HL-60/S4 treated with retinoic acid at 250 ng/mL for 4 days and 3 days (cell line): ENCODE results near the gene AGXT.

Experiments used
- in situ Hi-C: fragments of 300-500 bp; cut with MboI; formaldehyde crosslinking; loops from 2 replicates; pipeline ENCODE4 v1.7.0; 2022; ENCODE audit warnings: low sequenced_read_pairs

The AGXT gene

GRCh38 chr2:240925191-240925567 lies 56.6 kb downstream of the AGXT start:
- in situ Hi-C loops: no loop called here

GRCh38 chr2:240925568-240926515 lies 57.2 kb downstream of the AGXT start:
- in situ Hi-C loops: no loop called here

GRCh38 chr2:240926516-240927389 lies 58.1 kb downstream of the AGXT start:
- in situ Hi-C loops: no loop called here

- in situ Hi-C loops: no loop called here
These were observed 58.8 kb downstream of the AGXT start for GRCh38 chr2:240927390-240927781.

- in situ Hi-C loops: no loop called here
These were observed 60.1 kb downstream of the AGXT start for GRCh38 chr2:240928476-240929363.

- in situ Hi-C loops: no loop called here
These were observed 60.9 kb downstream of the AGXT start for GRCh38 chr2:240929364-240930095.
